Measurements from ENCODE around the gene DNMT3B.
"Not testable (repeated sequence)": the region's sequence is repeated elsewhere in the genome, so short reads cannot be mapped to it uniquely, and the experiment has no call there.

The DNMT3B gene

GRCh38 chr20:32761831-32762753 is at the start of gene DNMT3B:
TSS of gene DNMT3B (plus strand) at chr20:32762385. CDS start at chr20:32780324, 17,939 bp downstream.
- peak; percentile 90 for DNase-seq

DNA sequence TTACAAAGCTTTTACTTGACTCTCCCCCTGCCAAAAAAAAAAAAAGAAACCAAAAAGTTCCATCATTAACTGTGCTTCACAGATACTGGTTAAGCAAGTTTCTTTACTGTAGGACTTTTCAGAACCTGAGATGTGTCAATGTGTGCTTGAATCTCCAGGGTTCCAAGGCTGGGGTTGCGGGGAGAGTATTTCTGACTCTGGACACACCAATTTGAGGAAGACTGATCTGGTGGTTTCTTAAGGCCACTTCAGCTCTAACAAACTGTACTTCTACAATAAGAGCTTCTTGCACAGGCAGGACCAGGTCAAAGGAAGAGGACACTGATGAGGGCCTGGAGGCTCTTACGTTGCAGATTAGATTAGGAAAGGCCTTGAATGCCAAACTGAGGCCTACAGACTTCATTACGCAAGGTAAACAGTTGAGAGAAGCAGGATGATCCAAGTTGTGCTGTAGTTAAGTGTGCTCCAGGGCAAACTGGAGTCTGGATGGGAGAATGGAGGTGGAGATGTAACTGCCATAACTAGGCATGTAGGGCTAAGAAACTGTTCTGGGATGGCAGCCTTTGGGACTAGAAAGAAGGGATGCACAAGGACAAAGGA is 43.3 kb upstream of the DNMT3B start:
- DNase-seq = no peak

- DNase-seq = peak; percentile 43
Observed at GRCh38 chr20:32727683-32728082, 34.5 kb upstream of the DNMT3B start.

GRCh38 chr20:32728435-32728834 is 33.8 kb upstream of the DNMT3B start:
- DNase-seq = not testable (repeated sequence)

GRCh38 chr20:32729334-32729733 is 32.9 kb upstream of the DNMT3B start:
- not testable (repeated sequence) for DNase-seq

DNA sequence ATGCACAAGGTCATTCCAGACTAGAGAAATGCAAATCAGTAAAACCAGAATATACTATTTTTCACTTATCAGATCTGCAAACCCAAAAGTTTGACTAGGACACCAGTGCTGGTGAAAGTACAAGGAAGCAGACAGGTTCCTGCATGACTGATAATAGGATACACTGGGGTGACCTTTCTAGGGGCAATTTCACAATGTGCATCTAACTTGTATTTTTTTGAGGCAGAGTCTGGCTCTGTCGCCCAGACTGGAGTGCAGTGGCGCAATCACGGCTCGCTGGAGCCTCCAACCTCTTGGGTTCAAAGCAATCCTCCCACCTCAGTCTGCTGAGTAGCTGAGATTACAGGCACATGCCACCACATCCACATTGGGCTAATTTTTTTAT is 30.3 kb upstream of the DNMT3B start:
- no peak for DNase-seq

DNA sequence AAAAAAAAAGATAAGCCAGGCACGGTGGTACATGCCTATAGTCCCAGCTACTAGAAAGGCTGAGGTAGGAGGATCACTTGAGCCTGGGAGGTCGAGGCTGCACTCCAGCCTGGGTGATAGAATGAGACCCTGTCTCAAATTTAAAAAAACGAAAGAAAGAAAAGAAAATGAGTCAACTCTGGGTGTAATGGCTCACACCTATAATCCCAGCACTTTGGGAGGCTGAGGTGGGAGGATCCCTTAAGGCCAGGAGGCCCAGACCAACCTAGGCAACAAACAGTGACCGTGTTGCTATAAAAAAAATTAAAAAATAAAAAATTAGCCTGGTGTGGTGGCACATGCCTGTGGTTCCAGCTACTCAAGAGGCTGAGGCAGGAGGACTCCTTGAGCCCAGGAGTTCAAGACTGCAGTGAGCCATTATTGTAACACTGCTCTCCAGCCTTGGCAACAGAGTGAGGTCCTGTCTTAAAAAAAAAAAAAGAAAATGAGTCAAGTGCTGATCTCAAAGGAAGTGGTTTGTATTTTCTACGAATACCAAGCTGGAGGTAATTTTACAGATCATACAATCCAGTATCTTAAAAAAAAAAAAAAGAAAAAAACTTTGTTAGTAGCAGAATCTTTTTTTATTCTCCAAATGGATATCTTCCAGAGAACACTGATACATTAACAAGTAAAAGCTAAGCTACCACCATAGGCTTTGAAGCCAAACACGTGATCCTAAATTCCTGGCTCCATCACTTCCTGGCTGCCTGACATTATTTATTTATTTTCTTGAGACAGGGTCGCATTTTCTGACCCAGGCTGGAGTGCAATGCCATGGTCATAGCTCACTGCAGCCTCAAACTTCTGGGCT is 24.6 kb upstream of the DNMT3B start:
- no peak for DNase-seq

GRCh38 chr20:32741151-32741550 is 21.0 kb upstream of the DNMT3B start:
- DNase-seq = no peak

- no peak for DNase-seq
Observed at GRCh38 chr20:32742322-32743236, 19.6 kb upstream of the DNMT3B start.

GRCh38 chr20:32743237-32744112 is 18.7 kb upstream of the DNMT3B start, which contains the start of gene COMMD7:
TSS of gene COMMD7 (minus strand) at chr20:32743467. CDS start at chr20:32743391, 76 bp downstream.
- peak; percentile 67 for DNase-seq

GRCh38 chr20:32749914-32750637 is 12.1 kb upstream of the DNMT3B start:
- DNase-seq = no peak

GRCh38 chr20:32751293-32751692 is 10.9 kb upstream of the DNMT3B start:
- DNase-seq = no peak

GRCh38 chr20:32751702-32752457 is 10.3 kb upstream of the DNMT3B start:
- DNase-seq = no peak

GRCh38 chr20:32752458-32753250 is 9.5 kb upstream of the DNMT3B start:
- no peak for DNase-seq

DNA sequence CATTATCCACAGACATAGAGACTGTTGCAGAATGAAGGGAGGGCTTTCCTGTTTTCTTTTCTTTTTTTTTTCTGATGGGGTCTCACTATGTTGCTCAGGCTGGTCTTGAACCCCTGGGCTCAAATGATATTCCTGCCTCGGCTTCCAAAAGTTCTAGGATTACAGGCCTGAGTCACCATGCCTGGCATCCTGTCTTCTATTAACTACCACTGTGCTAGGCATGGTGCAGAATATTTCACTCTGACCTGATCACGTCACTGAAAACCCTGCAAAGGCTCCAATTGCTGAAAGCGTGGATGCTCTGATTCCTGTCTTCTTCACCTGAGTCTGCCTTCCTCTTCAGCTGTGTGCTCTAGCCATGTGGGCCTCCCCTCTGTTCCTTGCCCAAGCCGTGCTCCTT is 8.5 kb upstream of the DNMT3B start:
- DNase-seq = no peak

DNA sequence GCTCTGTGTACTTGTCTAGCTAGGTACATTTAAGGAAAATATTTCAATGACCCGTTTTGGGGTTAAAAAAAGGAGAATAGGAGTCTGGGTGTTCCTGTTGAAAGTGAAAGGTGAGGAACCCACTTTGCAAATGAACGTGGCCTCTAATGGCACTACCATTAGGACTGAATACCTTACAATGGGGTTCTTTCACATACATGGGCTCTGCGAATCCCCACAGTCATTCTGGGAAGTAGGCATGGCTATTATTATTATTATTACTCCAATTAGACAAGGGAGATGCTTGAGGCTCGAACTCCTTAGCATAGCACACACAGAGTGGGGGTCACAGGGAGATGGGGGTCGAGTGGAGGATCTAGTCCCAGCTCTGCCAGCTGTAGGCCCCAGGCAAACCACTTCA is 6.0 kb upstream of the DNMT3B start:
- DNase-seq = no peak

DNA sequence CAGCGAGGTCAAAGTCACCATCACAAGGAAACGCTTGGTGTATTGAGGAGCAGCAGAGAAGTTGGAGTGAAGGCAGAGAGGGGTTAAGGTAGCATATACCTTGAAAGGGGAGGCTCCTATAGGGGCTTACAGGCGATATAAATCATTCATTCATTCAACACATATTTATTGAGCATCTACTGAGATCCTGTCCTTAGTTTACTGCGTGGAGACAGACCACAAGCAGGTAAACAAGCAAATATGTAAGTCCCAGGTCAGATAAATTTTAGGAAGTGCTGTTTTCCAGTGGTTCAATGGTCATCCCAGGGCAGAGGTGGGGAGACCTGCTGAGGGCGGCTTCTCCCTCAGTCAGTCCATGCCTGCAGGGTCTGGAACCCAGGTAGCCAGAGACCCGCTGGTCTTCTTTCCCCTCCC is 761 bp upstream of the DNMT3B start:
- DNase-seq = no peak

DNA sequence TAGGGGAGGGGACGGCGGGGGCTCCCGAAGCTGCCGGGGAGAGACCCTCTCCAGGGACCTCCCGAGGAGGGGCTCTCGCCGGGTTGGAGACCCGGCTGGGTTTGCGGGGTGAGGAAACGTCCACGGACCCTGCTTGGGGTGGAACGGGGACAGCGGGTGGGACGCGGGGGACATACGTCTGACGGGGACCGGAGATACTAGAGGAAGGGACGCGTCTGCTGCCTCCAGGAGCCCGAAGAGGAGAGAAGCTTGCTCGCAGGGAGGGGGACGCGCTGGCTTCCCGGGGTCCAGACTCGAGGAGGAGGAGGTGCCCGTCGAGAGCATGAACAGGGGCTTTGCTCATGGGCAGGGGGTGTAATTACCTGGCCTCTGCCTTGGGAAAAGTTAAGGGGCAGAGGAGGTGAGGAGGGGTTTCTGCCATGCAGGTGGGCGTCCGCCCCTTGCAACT is 593 bp downstream of the DNMT3B start:
- peak; percentile 47 for DNase-seq

All from femur (tissue), 1 donor.